IMR-90 (cell line): ENCODE results near the gene PODNL1. TPM values are rescaled to one million over a fixed set of nuclear protein-coding genes. Genes with fewer than 3 reads are reported as not detected.

ENCODE experiments used
- ATAC-seq: fragments of 200-7000 bp; cut with Tn5 transposase; 2 replicates; pipeline ENCODE4 v1.9.1; 2020; ENCODE audit warnings: low read depth, mild to moderate bottlenecking, moderate library complexity
- BruUV-seq: library from RNA; stranded (reverse); fragments of 400-500 nt; replicated peaks from 2 replicates; lab custom pipeline; 2021; lab: Mats Ljungman, UMichigan
- CTCF ChIA-PET: fragments of 300-600 bp; formaldehyde crosslinking; extraction: SDS; loops from one replicate; lab custom pipeline; 2021; ENCODE audit warnings: antibody characterized with exemption; lab: Yijun Ruan, JAX
- POLR2A ChIA-PET: fragments of 300-600 bp; sonication (Branson Sonifier 250); formaldehyde crosslinking; loops from one replicate; lab custom pipeline; 2022; ENCODE audit warnings: antibody characterized with exemption; ENCODE audit not compliant: unreplicated experiment; lab: Charles Lee
- DNase-seq: peaks from one replicate; pipeline ENCODE4 v3.0.0; 2013
- H2AFZ ChIP-seq: replicated peaks from 2 replicates; pipeline ENCODE3; 2013; ENCODE audit warnings: low read length, mild to moderate bottlenecking; ENCODE audit not compliant: poor library complexity
- H2AK5ac ChIP-seq: 2 replicates; pipeline ENCODE4 v1.6.1; 2013; ENCODE audit warnings: low read depth, low read length, inconsistent platforms
- H2AK9ac ChIP-seq: replicated peaks from 2 replicates; pipeline ENCODE3; 2013; ENCODE audit warnings: mild to moderate bottlenecking, low read depth, low read length, moderate library complexity; ENCODE audit not compliant: poor library complexity
- H2BK120ac ChIP-seq: 2 replicates; pipeline ENCODE4 v1.6.1; 2013; ENCODE audit warnings: low read depth, low read length, inconsistent platforms
- H2BK15ac ChIP-seq: 3 replicates; pipeline ENCODE4 v1.6.1; 2013; ENCODE audit warnings: low read depth, low read length, inconsistent platforms
- H2BK20ac ChIP-seq: 2 replicates; pipeline ENCODE4 v1.6.1; 2013; ENCODE audit warnings: low read depth, mild to moderate bottlenecking, inconsistent platforms, low read length, moderate library complexity
- H2BK5ac ChIP-seq: 2 replicates; pipeline ENCODE4 v1.6.1; 2013; ENCODE audit warnings: mild to moderate bottlenecking, low read depth, low read length, inconsistent platforms; ENCODE audit not compliant: poor library complexity, severe bottlenecking
- H3K14ac ChIP-seq: replicated peaks from 2 replicates; pipeline ENCODE4 v1.6.1; 2013; ENCODE audit warnings: low read depth, low read length, inconsistent platforms
- H3K18ac ChIP-seq: 2 replicates; pipeline ENCODE4 v1.6.1; 2013; ENCODE audit warnings: low read depth, low read length, control low read depth
- H3K23ac ChIP-seq: 2 replicates; pipeline ENCODE4 v1.6.1; 2013; ENCODE audit warnings: low read depth, low read length, inconsistent platforms
- H3K27ac ChIP-seq: 2 replicates; pipeline ENCODE4 v1.5.1; 2013; ENCODE audit warnings: mild to moderate bottlenecking, control low read depth, low read length; ENCODE audit not compliant: insufficient read depth
- H3K27me3 ChIP-seq: 2 replicates; pipeline ENCODE4 v1.6.1; 2013; ENCODE audit warnings: low read length; ENCODE audit not compliant: control insufficient read depth, insufficient read depth
- H3K36me3 ChIP-seq: 2 replicates; pipeline ENCODE4 v1.6.1; 2013; ENCODE audit warnings: low read length, mixed read lengths; ENCODE audit not compliant: control insufficient read depth, insufficient read depth
- H3K4ac ChIP-seq: 2 replicates; pipeline ENCODE4 v1.6.1; 2013; ENCODE audit warnings: low read depth, low read length, inconsistent platforms
- H3K4me1 ChIP-seq: 2 replicates; pipeline ENCODE4 v1.6.1; 2013; ENCODE audit warnings: low read length, mixed read lengths; ENCODE audit not compliant: control insufficient read depth, insufficient read depth
- H3K4me2 ChIP-seq: 2 replicates; pipeline ENCODE4 v1.6.1; 2013; ENCODE audit warnings: low read depth, mild to moderate bottlenecking, control low read depth, low read length, moderate library complexity
- H3K4me3 ChIP-seq: 2 replicates; pipeline ENCODE4 v1.5.1; 2013; ENCODE audit warnings: low read depth, mild to moderate bottlenecking, control low read depth, low read length, moderate library complexity; ENCODE audit not compliant: insufficient read depth
- H3K56ac ChIP-seq: 2 replicates; pipeline ENCODE4 v1.6.1; 2013; ENCODE audit warnings: low read length, inconsistent platforms; ENCODE audit not compliant: insufficient read depth; ENCODE audit errors: extremely low read depth
- H3K79me1 ChIP-seq, 2 experiments: 2 replicates each; pipeline ENCODE4 v1.6.1; 2013; ENCODE audit warnings: low read length in 2 of 2, inconsistent platforms in 1 of 2, low read depth in 1 of 2
- H3K9ac ChIP-seq: 2 replicates; pipeline ENCODE4 v1.6.1; 2013; ENCODE audit warnings: low read depth, low read length, control low read depth
- H3K9me1 ChIP-seq: 2 replicates; pipeline ENCODE4 v1.6.1; 2013; ENCODE audit warnings: low read length, inconsistent platforms; ENCODE audit not compliant: insufficient read depth
- H3K9me3 ChIP-seq: 2 replicates; pipeline ENCODE4 v1.6.1; 2013; ENCODE audit warnings: low read length; ENCODE audit not compliant: control insufficient read depth, insufficient read depth
- H4K20me1 ChIP-seq: 2 replicates; pipeline ENCODE4 v1.6.1; 2013; ENCODE audit warnings: low read length, inconsistent platforms; ENCODE audit not compliant: insufficient read depth
- H4K5ac ChIP-seq: 2 replicates; pipeline ENCODE4 v1.6.1; 2013; ENCODE audit warnings: mild to moderate bottlenecking, low read depth, low read length, control low read depth
- H4K8ac ChIP-seq, 2 experiments: 2 replicates each; pipeline ENCODE4 v1.6.1; 2013; ENCODE audit warnings: low read depth in 2 of 2, low read length in 2 of 2, control low read depth in 1 of 2, inconsistent platforms in 1 of 2
- H4K91ac ChIP-seq: 2 replicates; pipeline ENCODE4 v1.6.1; 2013; ENCODE audit warnings: low read depth, low read length, inconsistent platforms; ENCODE audit not compliant: insufficient read depth
- CEBPB ChIP-seq: IDR thresholded peaks from 2 replicates; pipeline ENCODE4 v1.6.1; 2012; ENCODE audit warnings: low read depth, low read length, improper control_type of control experiment
- MAZ ChIP-seq: IDR thresholded peaks from 2 replicates; pipeline ENCODE4 v1.6.1; 2012; ENCODE audit warnings: low read depth, mild to moderate bottlenecking, low read length, improper control_type of control experiment, moderate library complexity, borderline replicate concordance
- NFE2L2 ChIP-seq: fragments of 150-350 bp; IDR thresholded peaks from 2 replicates; pipeline ENCODE4 v1.6.1; 2016; ENCODE audit warnings: low read depth, mild to moderate bottlenecking, low read length
- WGBS, 2 experiments: methylation state at CpG; one replicate each; pipeline versions ENCODE4 v1.1.5 to v1.1.7; 2013; ENCODE audit warnings: missing lambda C conversion rate in 2 of 2; ENCODE audit not compliant: insufficient read length in 1 of 2; ENCODE audit errors: extremely low coverage in 2 of 2; 5-methylcytosine and 5-hydroxymethylcytosine counted together
- dilution Hi-C: fragments of 300-500 bp; cut with HindIII; formaldehyde crosslinking; loops from one replicate; pipeline ENCODE4 v1.14.3; 2018; ENCODE audit warnings: low sequenced_read_pairs; ENCODE audit not compliant: unreplicated experiment
- in situ Hi-C: fragments of 300-500 bp; cut with MboI; formaldehyde crosslinking; loops from 3 replicates; pipeline ENCODE4 v1.14.3; 2019; ENCODE audit warnings: low sequenced_read_pairs, inconsistent platforms, mixed read lengths
- intact Hi-C: fragments of 100-400 bp; cut with micrococcal nuclease; formaldehyde crosslinking; loops from 2 replicates; pipeline ENCODE4 v1.10.0; 2022
- polyA plus RNA-seq, 3 experiments: library from polyadenylated mRNA; depleted of rRNA; stranded (reverse); fragments of >200 nt; gene quantifications; 2 replicates each; pipeline ENCODE4 v1.2.3, GENCODE V29; 2012; ENCODE audit warnings: low replicate concordance in 1 of 3
- total RNA-seq: library from RNA; depleted of rRNA; stranded (reverse); fragments of >200 nt; gene quantifications from 2 replicates; pipeline ENCODE4 v1.2.3, GENCODE V29; 2012
- TF ChIP-seq, protein P1 (sequence below): conservative IDR thresholded peaks from 2 replicates; pipeline ENCODE4 v1.5.1; 2012; ENCODE audit warnings: mild to moderate bottlenecking, low read depth, low read length, improper control_type of control experiment
- TF ChIP-seq, protein P2 (sequence below): fragments of 150-350 bp; IDR thresholded peaks from 2 replicates; pipeline ENCODE4 v1.6.1; 2017; ENCODE audit warnings: mild to moderate bottlenecking, antibody characterized with exemption, low read length, low read depth

The PODNL1 gene
- total and polyA plus RNA-seq, 2 of the 4 experiments (the other 2 are of a cell fraction), result under 0.01 to 2.4 TPM

DNA sequence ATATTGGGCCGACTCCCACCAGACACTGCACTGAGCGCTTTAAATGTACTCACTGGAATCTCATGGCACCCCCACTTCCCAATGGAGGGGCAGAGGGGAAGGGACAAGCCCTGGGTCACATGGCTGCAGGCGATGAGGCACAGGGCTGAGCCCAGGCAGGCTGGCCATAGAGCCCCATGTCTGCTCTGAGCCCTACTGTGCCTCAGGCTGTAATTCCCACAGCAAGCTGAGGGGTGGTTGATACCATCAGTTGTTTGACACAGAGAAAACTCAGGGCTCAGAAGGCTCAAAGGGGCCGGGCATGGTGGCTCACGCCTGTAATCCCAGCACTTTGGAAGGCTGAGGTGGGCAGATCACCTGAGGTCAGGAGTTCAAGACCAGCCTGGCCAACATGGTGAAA is 42.8 kb upstream of the PODNL1 start:
- Histone ChIP-seq H2BK20ac (no peak overlapping the region), H2BK120ac (no peak overlapping the region), H3K9me1 (0 out of 2 replicates have a peak, but pooled peaks cover 1% of the 10 kb centered on the region), H3K9me3 (no peaks in the 10 kb centered on the region), H3K4me1 (no peaks in the 10 kb centered on the region), H2AK5ac (no peak overlapping the region), H4K8ac (no peak overlapping the region), H3K4me3 (no peak overlapping the region), H3K9ac (no peak overlapping the region), H3K4me2 (no peak overlapping the region), H3K23ac (no peak overlapping the region), H3K79me1 (peaks cover 0 to 8% of the 10 kb centered on the region in 2 experiments; a peak in 1 of 4 replicates), H2BK5ac (no peak overlapping the region), H2AFZ (no peak overlapping the region), H3K18ac (no peak overlapping the region), H3K27ac (no peak overlapping the region), H2BK15ac (no peak overlapping the region), H3K4ac (no peak overlapping the region), H2AK9ac (no peak overlapping the region), H3K27me3 (no peaks in the 10 kb centered on the region), H4K20me1 (no peaks in the 10 kb centered on the region), H3K56ac (no peak overlapping the region), H4K91ac (no peak overlapping the region), H3K14ac (no peak overlapping the region), H4K5ac (no peak overlapping the region), H3K36me3 (peaks cover 9% of the 10 kb centered on the region; the same call in 1 of the 2 replicates)
- no peak for DNase-seq
- in situ Hi-C loops, result no loop called here
- CTCF ChIA-PET, result no interaction called here
- ATAC-seq, result no peak
- TF ChIP-seq, protein P1, sequence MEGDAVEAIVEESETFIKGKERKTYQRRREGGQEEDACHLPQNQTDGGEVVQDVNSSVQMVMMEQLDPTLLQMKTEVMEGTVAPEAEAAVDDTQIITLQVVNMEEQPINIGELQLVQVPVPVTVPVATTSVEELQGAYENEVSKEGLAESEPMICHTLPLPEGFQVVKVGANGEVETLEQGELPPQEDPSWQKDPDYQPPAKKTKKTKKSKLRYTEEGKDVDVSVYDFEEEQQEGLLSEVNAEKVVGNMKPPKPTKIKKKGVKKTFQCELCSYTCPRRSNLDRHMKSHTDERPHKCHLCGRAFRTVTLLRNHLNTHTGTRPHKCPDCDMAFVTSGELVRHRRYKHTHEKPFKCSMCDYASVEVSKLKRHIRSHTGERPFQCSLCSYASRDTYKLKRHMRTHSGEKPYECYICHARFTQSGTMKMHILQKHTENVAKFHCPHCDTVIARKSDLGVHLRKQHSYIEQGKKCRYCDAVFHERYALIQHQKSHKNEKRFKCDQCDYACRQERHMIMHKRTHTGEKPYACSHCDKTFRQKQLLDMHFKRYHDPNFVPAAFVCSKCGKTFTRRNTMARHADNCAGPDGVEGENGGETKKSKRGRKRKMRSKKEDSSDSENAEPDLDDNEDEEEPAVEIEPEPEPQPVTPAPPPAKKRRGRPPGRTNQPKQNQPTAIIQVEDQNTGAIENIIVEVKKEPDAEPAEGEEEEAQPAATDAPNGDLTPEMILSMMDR, result no peak
- TF ChIP-seq MAZ (no peak), NFE2L2 (no peak), CEBPB (no peak)
- TF ChIP-seq, protein P2, sequence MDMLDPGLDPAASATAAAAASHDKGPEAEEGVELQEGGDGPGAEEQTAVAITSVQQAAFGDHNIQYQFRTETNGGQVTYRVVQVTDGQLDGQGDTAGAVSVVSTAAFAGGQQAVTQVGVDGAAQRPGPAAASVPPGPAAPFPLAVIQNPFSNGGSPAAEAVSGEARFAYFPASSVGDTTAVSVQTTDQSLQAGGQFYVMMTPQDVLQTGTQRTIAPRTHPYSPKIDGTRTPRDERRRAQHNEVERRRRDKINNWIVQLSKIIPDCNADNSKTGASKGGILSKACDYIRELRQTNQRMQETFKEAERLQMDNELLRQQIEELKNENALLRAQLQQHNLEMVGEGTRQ, result no peak
- dilution Hi-C loops, result no loop called here
- POLR2A ChIA-PET, result no interaction called here
- no TSS peak for BruUV-seq
- no CpG with 5 or more reads among the region's 5 CpGs for WGBS, 2 experiments
- intact Hi-C loops, result no loop called here
